Large intestine (tissue), 3 donors: Measurements from ENCODE around the gene DOCK6. TPM values are rescaled to one million over a fixed set of nuclear protein-coding genes. Genes with fewer than 3 reads are reported as not detected.

ENCODE experiments used
- DNase-seq, 2 donors: peaks; one replicate each; pipeline versions ENCODE4 v3.0.0 to v3.0.0-alpha.2; 2013
- H3K27ac ChIP-seq: one replicate; pipeline ENCODE4 v1.5.1; 2013; ENCODE audit warnings: low read length
- H3K27me3 ChIP-seq: 2 replicates; pipeline ENCODE4 v1.6.1; 2013; ENCODE audit warnings: low read length; ENCODE audit not compliant: control insufficient read depth, insufficient read depth
- H3K36me3 ChIP-seq: 2 replicates; pipeline ENCODE4 v1.6.1; 2013; ENCODE audit warnings: low read length; ENCODE audit not compliant: control insufficient read depth, insufficient read depth
- H3K4me1 ChIP-seq: one replicate; pipeline ENCODE4 v1.6.1; 2013; ENCODE audit warnings: low read length; ENCODE audit not compliant: control insufficient read depth, insufficient read depth
- H3K4me3 ChIP-seq: one replicate; pipeline ENCODE4 v1.5.1; 2013; ENCODE audit warnings: low read length
- H3K9me3 ChIP-seq: one replicate; pipeline ENCODE4 v1.6.1; 2013; ENCODE audit warnings: mild to moderate bottlenecking, low read depth, low read length, moderate library complexity; ENCODE audit not compliant: control insufficient read depth
- WGBS: methylation state at CpG from one replicate; pipeline ENCODE4 v1.1.5; 2013; ENCODE audit warnings: low lambda C conversion rate; ENCODE audit not compliant: insufficient coverage; 5-methylcytosine and 5-hydroxymethylcytosine counted together
- polyA plus RNA-seq: library from polyadenylated mRNA; unstranded; fragments of 120-200 nt; gene quantifications from one replicate; pipeline ENCODE4 v1.2.1, GENCODE V29; 2013

Gene DOCK6
- polyA plus RNA-seq, 1 donor, result 48.3 TPM

DNA sequence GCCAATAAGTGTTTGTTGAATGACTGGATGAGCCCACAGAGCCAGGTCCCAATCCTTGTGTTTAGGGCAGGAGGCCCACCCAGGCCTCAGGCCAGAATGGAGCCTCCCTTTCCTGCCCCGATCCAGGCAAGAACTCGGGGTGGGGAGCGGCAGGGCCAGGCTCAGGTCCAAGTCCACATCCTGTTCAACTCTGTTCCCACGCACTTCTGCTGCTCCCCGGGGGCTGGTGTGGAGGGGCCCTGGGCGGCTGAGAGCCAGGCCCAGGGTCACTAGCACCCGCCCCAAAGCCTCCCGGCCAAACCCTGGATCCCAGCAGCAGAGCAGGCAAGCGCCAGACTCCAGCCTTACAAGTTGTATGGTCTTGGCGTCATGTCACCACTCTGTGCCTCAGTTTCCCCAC is 14.9 kb downstream of the DOCK6 start:
- Histone ChIP-seq H3K27me3 (no peaks in the 10 kb centered on the region), H3K9me3 (no peaks in the 10 kb centered on the region), H3K4me3 (no peak overlapping the region), H3K27ac (no peak overlapping the region), H3K36me3 (peaks cover 66% of the 10 kb centered on the region), H3K4me1 (peaks cover 4% of the 10 kb centered on the region)
- WGBS, result no CpG with 5 or more reads among the region's 10 CpGs
- no peak for DNase-seq

DNA sequence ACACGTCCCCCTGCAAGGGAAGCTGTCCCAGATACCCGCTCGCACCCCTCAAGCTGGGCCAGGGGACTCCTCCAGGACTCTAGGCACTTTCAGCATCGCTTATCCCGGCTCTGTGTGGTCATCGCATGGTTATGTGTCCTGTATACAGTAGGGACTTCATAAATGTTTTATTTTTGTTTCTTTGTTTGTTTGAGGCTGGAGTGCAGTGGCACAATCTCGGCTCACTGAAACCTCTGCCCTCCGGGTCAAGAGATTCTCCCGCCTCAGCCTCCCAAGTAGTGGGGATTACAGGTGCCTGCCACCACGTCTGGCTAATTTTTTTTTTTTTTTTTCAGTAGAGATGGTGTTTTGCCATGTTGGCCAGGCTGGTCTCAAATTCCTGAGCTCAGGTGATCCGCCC is 15.4 kb downstream of the DOCK6 start:
- peaks cover 62% of the 10 kb centered on the region for H3K36me3 ChIP-seq

DNA sequence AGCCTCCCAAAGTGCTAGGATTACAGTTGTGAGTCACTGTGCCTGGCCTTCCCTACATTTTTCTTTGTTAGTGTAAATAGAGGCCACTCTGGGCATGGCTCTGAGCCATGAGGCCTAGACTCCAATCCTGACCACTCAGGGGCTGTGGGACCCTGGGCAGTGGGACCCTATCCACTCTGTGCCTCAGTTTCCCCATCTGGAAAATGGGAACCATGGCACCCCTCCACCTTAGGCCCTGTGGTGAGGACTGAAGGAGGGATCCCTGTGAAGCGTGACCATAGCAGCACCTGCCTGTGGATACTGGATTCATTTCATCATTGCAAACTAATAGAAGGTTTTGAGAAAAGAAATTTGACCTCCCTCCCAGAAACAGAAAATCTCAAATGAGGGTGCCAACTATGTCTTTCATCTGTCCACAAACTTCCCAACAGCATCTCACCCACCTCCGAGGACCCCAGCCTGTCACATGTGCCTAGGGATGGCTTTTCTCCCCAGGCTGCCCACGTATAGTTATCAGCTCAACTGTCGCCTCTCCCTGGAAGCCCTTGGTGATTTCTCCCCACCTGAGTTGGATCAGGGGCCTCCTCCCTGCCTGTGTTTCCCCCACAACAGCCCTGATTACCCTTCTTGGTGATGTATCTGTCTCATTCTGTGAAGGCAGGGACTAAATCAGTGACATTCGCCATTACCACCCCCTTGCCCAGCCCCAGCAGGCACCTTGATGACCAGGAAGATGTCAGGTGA is 17.3 kb downstream of the DOCK6 start:
- H3K27me3 ChIP-seq, result no peaks in the 10 kb centered on the region
- peaks cover 57% of the 10 kb centered on the region for H3K36me3 ChIP-seq
- no peak overlapping the region for H3K27ac ChIP-seq
- H3K4me3 ChIP-seq, result no peak overlapping the region
- no peaks in the 10 kb centered on the region for H3K9me3 ChIP-seq
- WGBS, result no CpG with 5 or more reads among the region's 5 CpGs
- H3K4me1 ChIP-seq, result peaks cover 4% of the 10 kb centered on the region
- no peak for DNase-seq

More for the DNA sequence above, 15.4 kb downstream of the DOCK6 start:
- no peak overlapping the region for H3K4me3 ChIP-seq
- no peaks in the 10 kb centered on the region for H3K27me3 ChIP-seq
- H3K4me1 ChIP-seq, result peaks cover 4% of the 10 kb centered on the region
- no peaks in the 10 kb centered on the region for H3K9me3 ChIP-seq
- 40% methylated on average over 1 of the region's 11 CpGs for WGBS
- no peak for DNase-seq
- no peak overlapping the region for H3K27ac ChIP-seq

- Histone ChIP-seq H3K27me3 (no peaks in the 10 kb centered on the region), H3K9me3 (peaks cover 6% of the 10 kb centered on the region), H3K27ac (no peak overlapping the region), H3K4me1 (peaks cover 4% of the 10 kb centered on the region), H3K4me3 (no peak overlapping the region), H3K36me3 (peaks cover 69% of the 10 kb centered on the region)
- DNase-seq, result no peak
- WGBS, result no CpG with 5 or more reads among the region's 7 CpGs
Observed at GRCh38 chr19:11243798-11244169, 18.5 kb downstream of the DOCK6 start.

DNA sequence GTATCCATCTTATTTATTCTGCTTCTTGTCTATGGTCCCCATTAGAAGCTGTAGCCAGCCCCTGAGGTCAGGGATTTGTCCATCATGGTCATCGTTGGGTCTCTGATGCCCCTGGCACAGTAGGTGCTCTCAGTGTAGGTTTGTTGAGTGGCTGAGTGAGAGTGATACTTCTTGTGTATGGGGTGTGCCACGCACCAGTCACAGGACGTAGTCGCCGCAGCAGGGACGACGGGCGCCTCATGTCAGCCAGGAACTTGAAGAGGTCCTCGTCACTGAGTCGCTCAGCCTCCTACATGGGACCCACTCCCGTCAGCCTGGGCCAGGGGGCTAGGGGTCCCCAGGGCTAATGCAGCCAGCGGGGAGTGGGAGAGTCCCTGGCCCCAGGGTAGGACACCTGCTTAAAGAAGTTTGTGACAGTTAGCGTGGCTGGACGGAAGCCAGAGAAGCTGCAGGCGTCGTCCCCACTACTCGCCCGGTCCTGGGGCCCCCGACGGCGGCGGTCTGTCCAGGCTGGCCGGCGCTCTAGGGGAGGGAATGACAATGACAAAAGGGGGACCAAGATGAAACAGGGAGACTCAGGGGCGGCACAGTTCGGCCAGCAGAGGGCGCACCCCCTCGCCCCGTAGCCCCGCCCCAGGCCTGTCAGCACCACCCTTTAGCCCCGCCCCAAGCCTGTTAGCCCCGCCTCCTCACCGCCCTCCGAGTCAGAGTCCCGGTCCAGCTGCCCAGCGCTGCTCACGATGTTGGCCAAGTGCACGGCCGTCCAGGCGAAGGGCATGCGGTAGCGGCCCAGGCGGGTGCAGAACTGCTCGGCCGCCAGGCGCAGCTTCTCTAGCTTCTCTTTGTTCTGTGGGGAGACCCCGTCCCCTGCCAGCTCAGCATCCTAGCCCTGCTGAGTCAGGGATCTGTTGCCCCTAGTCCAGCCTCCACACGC is 19.2 kb downstream of the DOCK6 start:
- Histone ChIP-seq H3K9me3 (peaks cover 6% of the 10 kb centered on the region), H3K4me1 (peaks cover 4% of the 10 kb centered on the region), H3K36me3 (peaks cover 72% of the 10 kb centered on the region), H3K4me3 (no peak overlapping the region), H3K27me3 (no peaks in the 10 kb centered on the region), H3K27ac (no peak overlapping the region)
- WGBS, result no CpG with 5 or more reads among the region's 48 CpGs
- DNase-seq, result peak; percentile 72 to 78

DNA sequence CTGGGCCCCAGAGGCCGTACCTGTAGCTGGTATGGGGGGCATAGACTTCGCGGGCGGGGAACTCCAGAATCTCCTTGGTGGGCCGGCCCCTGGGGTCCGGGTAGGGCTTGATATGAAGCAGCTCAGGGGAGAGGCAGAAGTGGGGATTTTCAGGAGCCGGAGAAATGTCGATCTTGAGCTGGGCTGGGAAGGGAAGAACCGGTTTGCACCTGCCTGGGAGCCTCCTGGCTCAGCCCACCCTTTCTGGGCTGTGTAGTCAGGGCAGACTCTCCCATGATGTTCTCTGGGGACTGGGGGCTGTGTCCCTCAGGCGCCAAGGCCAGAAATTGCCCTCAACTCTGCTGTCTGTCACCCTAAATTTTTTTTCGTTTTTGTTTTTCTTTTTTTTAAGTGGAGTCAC is 20.3 kb downstream of the DOCK6 start:
- Histone ChIP-seq H3K4me3 (no peak overlapping the region), H3K4me1 (peaks cover 4% of the 10 kb centered on the region), H3K9me3 (peaks cover 6% of the 10 kb centered on the region), H3K36me3 (peaks cover 70% of the 10 kb centered on the region), H3K27ac (no peak overlapping the region), H3K27me3 (no peaks in the 10 kb centered on the region)
- no CpG with 5 or more reads among the region's 11 CpGs for WGBS
- no peak for DNase-seq

GRCh38 chr19:11240008-11240444 is 22.3 kb downstream of the DOCK6 start:
- Histone ChIP-seq H3K36me3 (peaks cover 71% of the 10 kb centered on the region), H3K4me3 (no peak overlapping the region), H3K27me3 (no peaks in the 10 kb centered on the region), H3K4me1 (peaks cover 4% of the 10 kb centered on the region), H3K27ac (no peak overlapping the region), H3K9me3 (peaks cover 6% of the 10 kb centered on the region)
- DNase-seq, result no peak
- WGBS, result no CpG with 5 or more reads among the region's 8 CpGs

GRCh38 chr19:11239377-11240000 is 22.8 kb downstream of the DOCK6 start, which contains the start of gene ANGPTL8:
TSS of gene ANGPTL8 (plus strand) at chr19:11239619. CDS start at chr19:11239638, 19 bp downstream.
- no CpG with 5 or more reads among the region's 23 CpGs for WGBS
- Histone ChIP-seq H3K9me3 (peaks cover 6% of the 10 kb centered on the region), H3K4me3 (no peak within 1 kb of the TSS), H3K27me3 (no peaks in the 10 kb centered on the region), H3K4me1 (peaks cover 4% of the 10 kb centered on the region), H3K36me3 (peaks cover 70% of the 10 kb centered on the region), H3K27ac (no peak within 1 kb of the TSS)
- no peak for DNase-seq

DNA sequence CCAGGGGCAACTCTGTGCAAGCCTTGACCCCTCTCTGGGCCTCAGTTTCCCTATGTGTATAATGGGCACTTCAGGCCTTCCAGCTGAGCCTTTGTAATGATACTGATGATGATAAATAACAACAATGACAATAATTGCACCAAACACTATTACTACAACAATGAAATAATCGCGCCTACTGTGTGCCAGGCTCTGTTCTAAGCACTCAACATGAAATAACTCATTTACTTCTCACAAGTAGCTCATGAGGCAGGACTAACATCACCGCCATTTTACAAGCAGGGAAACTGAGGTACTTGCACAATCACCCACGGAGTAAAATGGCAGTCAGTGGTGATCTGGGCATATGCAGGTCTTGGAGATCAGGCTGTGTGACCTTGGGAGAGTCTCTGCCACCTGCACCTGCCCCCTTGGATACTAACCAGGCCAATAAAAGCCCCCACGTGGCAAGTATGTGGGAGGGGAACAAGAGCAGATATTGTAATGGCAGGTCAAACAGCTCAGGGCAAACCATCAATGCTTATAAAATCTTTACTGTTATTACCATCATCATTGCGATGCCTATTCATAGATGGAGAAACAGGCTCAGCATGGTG is 23.4 kb downstream of the DOCK6 start:
- no CpG with 5 or more reads among the region's 6 CpGs for WGBS
- DNase-seq, result no peak
- Histone ChIP-seq H3K4me3 (no peak overlapping the region), H3K27ac (no peak overlapping the region), H3K36me3 (peaks cover 72% of the 10 kb centered on the region), H3K4me1 (peaks cover 4% of the 10 kb centered on the region), H3K27me3 (no peaks in the 10 kb centered on the region), H3K9me3 (peaks cover 6% of the 10 kb centered on the region)

DNA sequence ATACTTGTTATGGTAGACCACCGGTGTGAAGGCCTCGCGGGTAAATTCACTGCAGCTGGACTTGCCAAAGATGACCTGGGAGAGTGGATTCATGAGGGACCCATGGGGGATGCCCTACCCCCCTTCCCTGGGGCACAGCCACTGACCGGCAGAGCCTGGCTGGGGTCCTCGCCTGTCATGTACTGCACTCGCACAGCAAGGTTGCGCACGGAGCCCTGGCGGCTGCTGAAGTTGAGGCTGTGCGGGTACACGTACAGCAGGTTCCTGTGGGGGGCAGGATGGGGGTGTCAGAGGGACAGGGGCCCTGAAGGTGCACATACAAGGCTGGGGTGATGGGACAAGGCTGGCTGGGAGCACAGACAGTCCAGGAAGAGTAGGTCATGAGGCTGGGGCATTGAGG is 24.3 kb downstream of the DOCK6 start:
- Histone ChIP-seq H3K4me3 (no peak overlapping the region), H3K36me3 (peaks cover 69% of the 10 kb centered on the region), H3K27me3 (no peaks in the 10 kb centered on the region), H3K9me3 (peaks cover 6% of the 10 kb centered on the region), H3K4me1 (no peaks in the 10 kb centered on the region), H3K27ac (no peak overlapping the region)
- no peak for DNase-seq
- no CpG with 5 or more reads among the region's 11 CpGs for WGBS
